22Rv1 (cell line): ENCODE measurements around the gene CXCL14.

Source experiments
- H3K27ac ChIP-seq: fragments of 450-650 bp; 2 replicates; pipeline ENCODE4 v1.5.1; 2017
- ZFX ChIP-seq: fragments of 450-650 bp; IDR thresholded peaks from 2 replicates; pipeline ENCODE4 v1.6.1; 2017; ENCODE audit warnings: antibody characterized with exemption, borderline replicate concordance
- TF ChIP-seq, protein P1 (sequence below): fragments of 450-650 bp; IDR thresholded peaks from 2 replicates; pipeline ENCODE4 v1.5.1; 2017; ENCODE audit warnings: mild to moderate bottlenecking

The CXCL14 gene

DNA sequence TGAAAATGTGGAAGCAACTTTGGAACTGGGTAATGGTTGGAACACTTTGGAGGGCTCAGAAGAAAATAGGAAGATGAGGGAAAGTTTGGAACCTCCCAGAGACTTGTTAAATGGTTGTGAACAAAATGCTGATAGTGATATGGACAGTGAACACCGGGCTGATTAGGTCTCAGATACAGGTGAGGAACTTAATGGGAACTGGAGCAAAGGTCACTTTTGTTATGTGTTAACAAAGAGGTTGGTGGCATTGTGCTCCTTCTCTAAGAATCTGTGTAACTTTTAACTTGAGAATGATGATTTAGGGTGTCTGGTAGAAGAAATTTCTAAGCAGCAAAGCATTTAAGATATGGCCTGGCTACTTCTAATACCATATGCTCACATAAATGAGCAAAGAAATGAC lies 36.4 kb upstream of the CXCL14 start:
- no peak overlapping the region for H3K27ac ChIP-seq
- no peak for TF ChIP-seq ZFX
- TF ChIP-seq, protein P1, sequence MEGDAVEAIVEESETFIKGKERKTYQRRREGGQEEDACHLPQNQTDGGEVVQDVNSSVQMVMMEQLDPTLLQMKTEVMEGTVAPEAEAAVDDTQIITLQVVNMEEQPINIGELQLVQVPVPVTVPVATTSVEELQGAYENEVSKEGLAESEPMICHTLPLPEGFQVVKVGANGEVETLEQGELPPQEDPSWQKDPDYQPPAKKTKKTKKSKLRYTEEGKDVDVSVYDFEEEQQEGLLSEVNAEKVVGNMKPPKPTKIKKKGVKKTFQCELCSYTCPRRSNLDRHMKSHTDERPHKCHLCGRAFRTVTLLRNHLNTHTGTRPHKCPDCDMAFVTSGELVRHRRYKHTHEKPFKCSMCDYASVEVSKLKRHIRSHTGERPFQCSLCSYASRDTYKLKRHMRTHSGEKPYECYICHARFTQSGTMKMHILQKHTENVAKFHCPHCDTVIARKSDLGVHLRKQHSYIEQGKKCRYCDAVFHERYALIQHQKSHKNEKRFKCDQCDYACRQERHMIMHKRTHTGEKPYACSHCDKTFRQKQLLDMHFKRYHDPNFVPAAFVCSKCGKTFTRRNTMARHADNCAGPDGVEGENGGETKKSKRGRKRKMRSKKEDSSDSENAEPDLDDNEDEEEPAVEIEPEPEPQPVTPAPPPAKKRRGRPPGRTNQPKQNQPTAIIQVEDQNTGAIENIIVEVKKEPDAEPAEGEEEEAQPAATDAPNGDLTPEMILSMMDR, result no peak

- no peak overlapping the region for H3K27ac ChIP-seq
- no peak for TF ChIP-seq ZFX
- TF ChIP-seq, protein P1, result no peak
Measured at GRCh38 chr5:135609981-135610380, 31.2 kb upstream of the CXCL14 start.

DNA sequence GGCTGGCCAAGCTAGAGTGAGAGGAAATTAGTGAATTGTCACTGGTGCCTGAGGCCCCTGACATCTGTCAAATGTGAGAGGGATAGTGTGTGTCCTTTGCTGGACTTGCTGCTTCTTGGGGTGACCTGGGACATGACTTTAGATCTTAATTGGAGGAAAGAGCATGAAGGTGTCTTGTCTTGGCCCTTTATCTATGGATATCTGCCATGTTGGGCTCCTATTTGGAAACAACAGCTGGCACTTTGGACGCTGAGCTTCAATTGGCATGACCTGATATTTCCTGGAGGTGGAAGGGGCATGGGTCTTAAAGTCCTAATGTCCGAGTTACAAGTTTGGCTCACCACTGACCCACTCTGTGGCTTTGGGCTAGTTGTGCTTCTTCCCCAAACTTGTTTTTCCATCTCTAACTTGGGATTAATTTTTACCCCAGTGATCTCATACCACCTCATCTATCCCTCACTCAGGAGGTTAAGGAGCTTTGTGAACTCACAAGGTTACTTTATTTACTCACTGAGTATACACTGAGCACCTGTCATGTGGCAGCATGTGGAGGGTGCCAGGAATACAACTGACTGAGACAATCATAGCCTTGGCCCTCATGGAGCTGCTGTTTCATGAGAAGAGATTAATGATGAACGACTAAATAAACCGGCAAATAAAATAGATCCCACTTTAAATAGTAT lies 30.1 kb upstream of the CXCL14 start:
- H3K27ac ChIP-seq, result no peak overlapping the region
- TF ChIP-seq, protein P1, result no peak
- no peak for TF ChIP-seq ZFX

- H3K27ac ChIP-seq, result no peak overlapping the region
- TF ChIP-seq, protein P1, result no peak
- TF ChIP-seq ZFX, result no peak
Measured at GRCh38 chr5:135608361-135608760, 29.6 kb upstream of the CXCL14 start.

GRCh38 chr5:135606431-135606830 lies 27.6 kb upstream of the CXCL14 start:
- no peak for TF ChIP-seq ZFX
- TF ChIP-seq, protein P1, result no peak
- H3K27ac ChIP-seq, result no peak overlapping the region

DNA sequence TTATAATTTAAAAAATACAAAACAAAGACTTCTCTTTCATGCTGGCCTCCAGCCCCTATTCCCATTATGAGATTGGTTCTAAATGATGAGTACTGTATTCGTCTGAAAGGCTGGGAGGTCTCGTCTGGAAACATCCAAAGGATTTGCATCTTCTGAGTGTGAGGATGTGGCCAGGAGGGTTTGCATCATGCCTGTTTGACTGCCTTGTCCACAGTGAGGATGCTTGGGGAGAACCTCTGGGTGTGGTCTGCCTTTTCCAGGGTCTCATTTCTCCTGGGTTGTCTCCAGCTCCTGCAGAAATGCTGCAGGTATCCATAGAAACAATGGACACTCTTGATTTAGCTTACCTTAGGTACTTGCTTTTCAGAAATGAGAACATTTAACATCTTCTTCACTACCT lies 26.4 kb upstream of the CXCL14 start:
- H3K27ac ChIP-seq, result no peak overlapping the region
- TF ChIP-seq ZFX, result no peak
- TF ChIP-seq, protein P1, result no peak

- no peak for TF ChIP-seq ZFX
- TF ChIP-seq, protein P1, result no peak
- H3K27ac ChIP-seq, result no peak overlapping the region
Measured at GRCh38 chr5:135604056-135604455, 25.3 kb upstream of the CXCL14 start.
